ENCODE measurements around the gene NRP1.
A peak's percentile ranks its signal among the peaks of the same experiment; 100 is the strongest.

Gene NRP1

DNA sequence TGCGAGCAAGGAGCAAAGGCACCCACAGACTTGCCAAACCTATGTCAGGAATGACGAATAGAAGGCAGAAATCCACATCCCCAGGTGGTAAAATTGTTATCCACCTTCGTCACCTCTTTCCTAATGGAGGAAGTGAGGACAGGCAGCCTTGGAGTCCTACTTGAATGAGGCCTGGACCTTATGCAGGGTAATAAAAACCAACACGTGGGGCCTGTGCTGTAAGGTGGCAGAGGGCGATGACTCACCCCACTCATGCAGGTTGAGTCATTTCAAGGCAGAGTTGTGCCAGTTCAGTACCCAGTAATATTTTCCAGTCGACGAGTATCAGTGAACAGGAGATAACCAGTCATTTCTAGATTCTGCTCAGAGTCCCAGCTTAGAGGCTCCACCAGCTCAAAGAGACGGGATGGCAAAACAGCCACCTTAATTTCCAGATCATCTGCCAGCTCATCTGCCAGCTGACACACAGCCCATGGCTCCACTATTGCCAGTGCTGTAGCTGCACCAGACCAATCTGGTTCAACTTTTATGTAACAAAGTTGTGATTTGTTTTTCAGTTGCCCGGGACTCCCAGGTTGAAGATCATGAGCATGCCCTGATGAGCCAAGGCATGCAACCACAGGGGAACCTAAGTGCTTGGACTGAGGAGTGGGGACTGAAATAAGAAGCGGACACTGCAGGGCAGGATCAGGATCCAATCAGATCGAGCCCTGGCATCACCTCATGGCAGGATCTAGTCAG, 200.3 kb downstream of the NRP1 start:
- DNase-seq: no peak
- Histone ChIP-seq H3K36me3 (no peaks in the 10 kb centered on the region), H3K27ac (no peak overlapping the region), H3K27me3 (ENCODE audit: insufficient read depth, low read depth, severe bottlenecking) (no peaks in the 10 kb centered on the region), H3K9me3 (ENCODE audit: severe bottlenecking) (no peaks in the 10 kb centered on the region), H3K4me3 (ENCODE audit: low read depth, low read length) (no peak overlapping the region)
- TF ChIP-seq, protein P1, sequence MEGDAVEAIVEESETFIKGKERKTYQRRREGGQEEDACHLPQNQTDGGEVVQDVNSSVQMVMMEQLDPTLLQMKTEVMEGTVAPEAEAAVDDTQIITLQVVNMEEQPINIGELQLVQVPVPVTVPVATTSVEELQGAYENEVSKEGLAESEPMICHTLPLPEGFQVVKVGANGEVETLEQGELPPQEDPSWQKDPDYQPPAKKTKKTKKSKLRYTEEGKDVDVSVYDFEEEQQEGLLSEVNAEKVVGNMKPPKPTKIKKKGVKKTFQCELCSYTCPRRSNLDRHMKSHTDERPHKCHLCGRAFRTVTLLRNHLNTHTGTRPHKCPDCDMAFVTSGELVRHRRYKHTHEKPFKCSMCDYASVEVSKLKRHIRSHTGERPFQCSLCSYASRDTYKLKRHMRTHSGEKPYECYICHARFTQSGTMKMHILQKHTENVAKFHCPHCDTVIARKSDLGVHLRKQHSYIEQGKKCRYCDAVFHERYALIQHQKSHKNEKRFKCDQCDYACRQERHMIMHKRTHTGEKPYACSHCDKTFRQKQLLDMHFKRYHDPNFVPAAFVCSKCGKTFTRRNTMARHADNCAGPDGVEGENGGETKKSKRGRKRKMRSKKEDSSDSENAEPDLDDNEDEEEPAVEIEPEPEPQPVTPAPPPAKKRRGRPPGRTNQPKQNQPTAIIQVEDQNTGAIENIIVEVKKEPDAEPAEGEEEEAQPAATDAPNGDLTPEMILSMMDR (IDR thresholded peaks at IDR 0.05; ENCODE audit: low read depth, low read length): no peak

DNA sequence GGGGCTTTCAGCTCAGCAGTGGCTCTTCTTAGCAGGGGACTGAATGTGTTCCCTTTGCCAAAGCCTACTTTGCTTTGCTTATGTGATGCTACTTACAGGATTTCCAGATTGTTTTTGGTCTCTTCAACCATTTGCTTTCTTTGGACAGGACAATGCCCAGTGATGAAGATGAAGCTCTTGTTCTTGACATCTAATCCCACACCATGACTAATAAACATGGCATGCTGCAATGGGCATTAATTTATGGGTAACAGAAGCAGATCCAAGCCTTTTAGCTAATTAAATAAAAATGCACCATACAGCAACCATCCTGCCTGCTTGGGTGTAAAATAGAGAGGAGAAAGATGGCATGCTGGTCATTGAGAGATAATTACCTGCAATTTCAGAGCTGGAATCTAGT, 200.9 kb downstream of the NRP1 start:
- Histone ChIP-seq H3K36me3 (no peaks in the 10 kb centered on the region), H3K27me3 (ENCODE audit: insufficient read depth, low read depth, severe bottlenecking) (no peaks in the 10 kb centered on the region), H3K9me3 (ENCODE audit: severe bottlenecking) (no peaks in the 10 kb centered on the region), H3K4me3 (ENCODE audit: low read depth, low read length) (no peak overlapping the region), H3K27ac (no peak overlapping the region)
- TF ChIP-seq, protein P1 (IDR thresholded peaks at IDR 0.05; ENCODE audit: low read depth, low read length): no peak
- DNase-seq: no peak

DNA sequence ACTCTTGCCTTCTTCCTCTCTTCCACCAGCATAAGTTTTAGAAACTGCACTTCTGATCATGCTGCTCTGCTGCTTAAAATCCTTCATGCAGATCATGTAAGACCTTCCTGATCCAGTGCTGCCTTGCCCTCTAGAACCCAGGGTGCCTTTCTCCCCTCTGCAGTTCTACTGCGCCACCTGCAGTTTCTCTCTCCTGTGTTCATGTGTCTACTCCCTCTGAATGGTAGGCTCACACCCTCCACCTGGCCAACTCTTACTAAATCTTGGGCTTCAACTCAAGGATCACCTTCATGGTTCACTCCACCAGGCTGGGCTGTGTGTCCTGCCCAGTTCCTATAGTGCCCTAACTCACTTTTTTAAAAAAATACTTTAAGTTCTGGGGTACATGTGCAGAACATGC, 201.8 kb downstream of the NRP1 start:
- H3K9me3 ChIP-seq (ENCODE audit: severe bottlenecking): no peaks in the 10 kb centered on the region
- H3K27ac ChIP-seq: no peak overlapping the region
- TF ChIP-seq, protein P1 (IDR thresholded peaks at IDR 0.05; ENCODE audit: low read depth, low read length): peak; percentile 58
- no peaks in the 10 kb centered on the region for H3K36me3 ChIP-seq
- no peak overlapping the region for H3K4me3 ChIP-seq (ENCODE audit: low read depth, low read length)
- peak; percentile 57 for DNase-seq
- H3K27me3 ChIP-seq (ENCODE audit: insufficient read depth, low read depth, severe bottlenecking): no peaks in the 10 kb centered on the region

DNA sequence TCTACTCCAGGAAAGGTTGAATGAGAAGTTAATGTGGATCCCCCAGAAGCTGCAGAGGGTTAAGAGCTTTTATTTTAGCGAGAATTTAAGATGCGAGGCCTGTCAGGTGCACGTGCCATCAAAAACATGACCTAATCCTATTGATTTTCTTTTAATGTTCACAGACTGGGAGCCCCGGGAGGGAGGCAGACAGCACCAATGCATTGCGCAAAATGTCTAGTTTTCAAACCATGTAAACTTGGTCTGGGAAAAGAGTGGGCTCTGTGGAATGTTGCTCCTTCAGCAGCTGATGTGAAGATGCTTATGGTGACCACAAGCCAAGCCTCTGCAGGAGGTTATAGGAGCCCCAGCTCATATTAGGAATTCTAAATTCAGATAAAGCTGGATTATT, 204.5 kb downstream of the NRP1 start:
- Histone ChIP-seq H3K27ac (no peak overlapping the region), H3K4me3 (ENCODE audit: low read depth, low read length) (no peak overlapping the region), H3K27me3 (ENCODE audit: insufficient read depth, low read depth, severe bottlenecking) (no peaks in the 10 kb centered on the region), H3K9me3 (ENCODE audit: severe bottlenecking) (no peaks in the 10 kb centered on the region), H3K36me3 (no peaks in the 10 kb centered on the region)
- DNase-seq: no peak
- TF ChIP-seq, protein P1 (IDR thresholded peaks at IDR 0.05; ENCODE audit: low read depth, low read length): no peak

DNA sequence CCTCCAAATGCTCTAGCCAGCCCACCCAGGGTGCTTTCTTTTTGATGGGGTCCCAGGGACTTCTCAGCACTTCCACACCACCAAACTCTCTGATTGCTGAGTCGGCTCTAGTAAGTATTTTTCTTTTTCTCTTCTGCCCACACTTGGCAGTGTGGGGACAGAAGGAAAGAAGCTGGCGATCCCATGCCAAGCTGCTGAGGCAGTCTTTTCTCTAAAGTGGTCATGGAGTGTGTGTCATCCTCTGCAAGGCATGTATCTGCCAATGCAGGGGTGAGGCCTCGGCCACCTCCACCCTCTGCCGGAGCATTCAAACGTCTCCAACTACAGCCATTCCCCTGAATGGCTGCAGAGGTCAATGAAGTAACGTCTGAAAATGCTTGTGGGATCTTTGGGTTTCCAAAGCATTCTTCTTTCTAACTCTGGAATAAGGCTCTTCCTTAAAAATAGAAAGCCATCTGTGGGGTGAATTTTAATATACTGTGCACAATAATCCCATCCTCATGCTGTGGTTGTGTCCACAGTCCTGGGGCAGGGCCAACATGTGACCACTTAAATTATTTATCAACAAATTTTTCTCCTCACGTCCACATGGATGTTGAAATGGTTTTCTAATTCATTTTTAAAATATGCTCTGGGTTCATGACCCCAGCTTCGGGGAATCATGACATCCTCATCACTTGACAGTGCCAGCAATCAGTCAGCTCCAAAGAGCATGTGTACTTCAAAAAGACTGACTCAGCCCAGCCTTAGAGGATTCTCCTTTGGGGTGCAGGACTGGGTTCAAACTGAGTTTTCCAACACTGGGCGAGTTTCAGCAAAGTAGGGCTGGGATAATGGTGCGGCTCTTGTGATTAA, 205.1 kb downstream of the NRP1 start:
- Histone ChIP-seq H3K27ac (no peak overlapping the region), H3K36me3 (no peaks in the 10 kb centered on the region), H3K9me3 (ENCODE audit: severe bottlenecking) (no peaks in the 10 kb centered on the region), H3K27me3 (ENCODE audit: insufficient read depth, low read depth, severe bottlenecking) (no peaks in the 10 kb centered on the region), H3K4me3 (ENCODE audit: low read depth, low read length) (no peak overlapping the region)
- no peak for DNase-seq
- TF ChIP-seq, protein P1 (IDR thresholded peaks at IDR 0.05; ENCODE audit: low read depth, low read length): no peak

Measured in WERI-Rb-1 (cell line).